GM19043 (cell line): ENCODE results near the gene SZT2.
"Not testable (repeated sequence)": the region's sequence is repeated elsewhere in the genome, so short reads cannot be mapped to it uniquely, and the experiment has no call there.

Source experiments
- ATAC-seq: cut with Tn5 transposase; IDR thresholded peaks from one replicate; pipeline ENCODE4 v1.9.1; 2021; ENCODE audit warnings: low read depth; ENCODE audit not compliant: unreplicated experiment

SZT2 gene

GRCh38 chr1:43383449-43383848 lies 6.2 kb upstream of the SZT2 start:
- ATAC-seq = no peak

DNA sequence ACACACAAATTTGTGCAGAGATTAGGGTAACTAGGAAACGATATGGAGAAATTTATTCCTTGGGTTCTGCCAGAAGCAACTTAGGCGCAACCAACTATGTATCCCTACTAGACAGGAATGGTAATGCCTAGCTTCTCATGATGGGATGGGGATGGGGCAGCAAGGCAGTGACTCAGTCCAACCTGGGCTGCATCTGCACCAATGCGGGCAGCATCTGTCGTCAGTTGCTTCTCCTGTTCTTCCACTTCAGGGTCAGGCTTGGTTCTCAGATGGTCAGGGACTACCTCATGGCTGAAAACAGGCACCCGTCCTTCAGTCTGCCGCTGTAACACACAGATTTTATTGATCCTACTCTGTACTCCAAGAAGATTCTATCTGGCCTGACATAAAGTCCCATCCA lies 3.0 kb upstream of the SZT2 start:
- no peak for ATAC-seq

DNA sequence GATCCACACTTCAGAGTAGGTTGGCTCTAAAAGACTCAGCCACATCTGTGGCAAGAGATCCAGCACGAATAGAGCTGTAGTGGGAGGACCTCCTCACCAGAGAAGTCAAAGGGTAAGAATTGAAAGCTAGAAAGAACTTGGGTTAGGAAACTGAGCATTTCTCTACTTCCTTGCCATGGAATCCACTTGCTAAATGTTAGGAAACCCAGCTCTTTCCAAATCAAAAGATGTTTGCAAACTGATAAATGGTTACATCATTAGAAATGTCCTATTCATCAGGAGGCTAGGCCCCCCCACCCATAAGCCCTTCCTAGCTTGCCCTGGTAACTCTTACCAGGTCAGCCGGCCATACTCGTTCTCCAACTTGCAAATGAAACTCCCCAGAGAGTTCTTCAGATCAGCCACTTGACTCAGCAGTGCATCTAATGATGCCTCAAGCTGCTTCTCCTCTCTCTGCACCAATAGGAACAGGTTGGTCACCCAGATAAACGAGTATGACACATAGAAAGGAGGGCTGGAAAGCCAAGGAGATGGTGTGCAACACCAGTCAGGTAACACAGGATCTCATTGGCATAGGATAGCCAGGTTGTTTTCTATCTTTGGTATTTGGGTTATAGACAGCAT lies 1.6 kb upstream of the SZT2 start:
- ATAC-seq = no peak

DNA sequence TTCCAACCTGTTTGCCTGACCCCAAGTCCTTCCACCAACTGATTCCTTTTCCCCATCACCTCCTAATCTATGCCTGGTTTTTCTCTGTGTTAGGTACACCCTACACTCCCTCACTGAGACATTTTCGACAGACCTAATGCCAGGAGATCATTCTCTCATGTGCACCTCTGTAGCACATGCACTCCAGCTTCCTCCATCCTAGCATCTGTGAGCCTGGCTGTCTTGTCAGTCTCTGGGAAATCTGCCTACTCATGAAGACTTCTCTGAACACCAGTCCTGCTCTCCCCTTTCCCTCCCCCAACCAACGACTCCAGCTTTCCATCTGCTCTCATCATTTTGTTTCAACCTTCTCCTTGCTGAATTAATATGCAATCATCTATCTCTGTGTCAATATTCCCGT lies 1.1 kb upstream of the SZT2 start:
- ATAC-seq = no peak

GRCh38 chr1:43392702-43393101 lies 3.0 kb downstream of the SZT2 start:
- no peak for ATAC-seq

GRCh38 chr1:43395523-43395922 lies 5.8 kb downstream of the SZT2 start:
- no peak for ATAC-seq

- ATAC-seq = no peak
Measured at GRCh38 chr1:43396059-43396458, 6.4 kb downstream of the SZT2 start.

DNA sequence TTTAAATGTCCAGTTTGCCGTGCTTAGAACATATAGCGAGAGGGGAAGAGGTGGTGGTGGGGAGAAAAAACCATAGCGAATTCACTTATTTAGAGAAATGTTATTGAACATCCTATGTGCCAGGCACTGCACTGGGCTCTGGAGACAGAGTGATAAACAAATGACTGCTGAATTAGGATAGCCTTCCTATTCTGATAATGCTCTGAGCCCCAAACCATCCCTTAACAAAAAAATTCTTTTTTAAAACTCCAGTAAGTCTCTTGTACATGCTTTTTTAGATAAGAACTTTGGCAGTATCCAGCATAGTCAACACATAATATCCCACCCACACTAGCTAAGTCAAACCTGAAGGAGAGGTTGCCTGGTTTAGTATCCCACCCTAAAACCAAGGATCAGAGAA lies 8.5 kb downstream of the SZT2 start:
- ATAC-seq = no peak

DNA sequence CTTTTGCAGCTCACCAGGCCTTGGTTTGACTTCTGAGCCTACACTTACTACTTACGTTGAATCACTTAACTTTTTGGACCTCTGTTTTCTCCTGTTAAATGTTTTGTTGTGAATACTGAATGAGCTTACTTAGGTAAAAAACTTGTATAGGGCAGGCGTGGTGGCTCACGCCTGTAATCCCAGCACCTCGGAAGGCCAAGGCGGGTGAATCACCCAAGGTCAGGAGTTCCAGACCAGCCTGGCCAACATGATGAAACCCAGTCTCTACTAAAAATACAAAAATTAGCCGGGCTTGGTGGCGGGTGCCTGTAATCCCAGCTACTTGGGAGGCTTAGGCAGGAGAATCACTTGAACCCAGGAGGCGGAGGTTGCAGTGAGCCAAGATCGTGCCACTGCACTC lies 10.7 kb downstream of the SZT2 start:
- not testable (repeated sequence) for ATAC-seq

GRCh38 chr1:43402089-43402865 lies 12.6 kb downstream of the SZT2 start:
- ATAC-seq = no peak

DNA sequence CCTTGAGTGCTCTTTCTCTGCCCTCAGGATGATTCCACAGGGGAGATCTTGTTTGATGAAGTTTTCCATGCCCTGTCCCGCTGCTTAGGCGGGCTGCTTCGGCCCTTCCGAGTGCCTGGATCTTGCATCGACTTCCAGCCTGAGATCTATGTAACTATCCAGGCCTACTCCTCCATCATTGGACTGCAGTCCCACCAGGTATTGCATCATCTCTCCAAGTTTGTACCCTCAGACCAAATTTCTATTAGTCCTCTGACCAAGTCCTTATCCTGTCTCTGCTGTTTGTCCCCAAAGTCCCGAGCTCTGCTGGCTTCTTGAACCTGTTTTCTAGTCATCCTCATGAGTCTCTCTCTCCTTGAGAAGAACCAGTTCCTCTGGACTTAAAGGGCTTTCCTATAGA lies 14.7 kb downstream of the SZT2 start:
- ATAC-seq = no peak

GRCh38 chr1:43405219-43405875 lies 15.6 kb downstream of the SZT2 start:
- ATAC-seq = no peak

- no peak for ATAC-seq
Measured at GRCh38 chr1:43405876-43406234, 16.2 kb downstream of the SZT2 start.

GRCh38 chr1:43410571-43410970 lies 20.9 kb downstream of the SZT2 start:
- no peak for ATAC-seq

DNA sequence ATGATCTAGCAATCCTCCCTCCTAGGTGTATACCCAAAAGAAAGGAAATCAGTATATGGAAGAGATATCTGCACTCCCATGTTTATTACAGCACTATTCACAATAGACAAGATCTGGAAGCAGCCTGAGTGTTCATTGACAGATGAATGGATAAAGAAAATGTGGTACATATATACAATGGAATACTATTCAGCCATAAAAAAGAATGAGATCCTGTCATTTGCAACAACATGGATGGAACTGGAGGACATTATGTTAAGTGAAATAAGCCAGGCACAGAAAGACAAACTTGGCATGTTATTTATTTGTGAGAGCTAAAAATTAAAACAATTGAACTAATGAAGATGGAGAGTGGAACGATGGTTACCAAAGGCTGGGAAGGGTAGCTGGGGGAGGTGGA lies 23.7 kb downstream of the SZT2 start:
- ATAC-seq = not testable (repeated sequence)

DNA sequence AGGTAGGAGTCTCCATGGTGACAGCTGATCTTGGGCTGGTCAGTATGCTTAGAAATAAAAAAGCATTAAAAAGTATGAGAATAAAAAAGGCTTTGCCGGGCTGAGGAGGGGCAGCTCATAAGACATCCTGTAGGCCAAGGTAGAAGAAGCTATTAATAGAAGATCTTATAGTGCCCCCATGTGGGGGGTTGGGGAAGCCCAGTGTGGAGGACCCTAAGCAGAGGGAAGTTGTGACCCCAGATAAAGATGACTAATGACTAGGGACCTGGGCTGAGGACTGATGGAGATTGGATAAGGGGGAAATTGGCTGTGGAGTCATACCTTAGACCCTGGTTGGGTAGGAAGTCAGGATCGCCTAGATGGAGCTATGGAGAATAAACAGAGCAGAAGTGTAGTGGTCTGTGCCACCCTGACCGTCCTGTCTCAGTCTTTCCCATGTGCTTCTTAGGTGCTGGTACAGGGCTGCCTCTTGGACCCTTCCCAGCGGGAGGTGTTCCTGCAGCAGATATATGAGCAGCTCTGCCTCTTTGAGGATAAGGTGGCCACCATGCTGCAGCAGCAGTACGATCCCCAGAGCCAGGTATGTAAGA lies 25.0 kb downstream of the SZT2 start:
- ATAC-seq = no peak

DNA sequence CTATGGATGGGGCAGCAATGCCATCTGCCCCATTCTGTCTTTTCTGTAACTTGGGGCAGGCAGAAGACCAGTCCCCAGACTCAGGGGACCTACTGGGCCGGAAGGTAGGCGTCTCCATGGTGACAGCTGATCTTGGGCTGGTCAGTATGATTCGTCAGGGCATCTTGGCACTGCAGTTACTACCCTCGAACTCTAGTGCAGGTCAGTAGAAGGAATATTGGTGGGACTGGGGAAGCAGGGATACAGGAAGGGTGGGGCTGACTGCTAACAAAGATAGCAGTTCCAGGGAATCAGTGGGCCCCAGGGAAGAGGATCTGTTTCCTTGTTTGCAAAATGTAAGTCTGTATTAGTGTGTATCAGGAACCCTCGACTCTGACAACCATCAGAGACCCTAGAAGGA lies 26.2 kb downstream of the SZT2 start:
- ATAC-seq = no peak

DNA sequence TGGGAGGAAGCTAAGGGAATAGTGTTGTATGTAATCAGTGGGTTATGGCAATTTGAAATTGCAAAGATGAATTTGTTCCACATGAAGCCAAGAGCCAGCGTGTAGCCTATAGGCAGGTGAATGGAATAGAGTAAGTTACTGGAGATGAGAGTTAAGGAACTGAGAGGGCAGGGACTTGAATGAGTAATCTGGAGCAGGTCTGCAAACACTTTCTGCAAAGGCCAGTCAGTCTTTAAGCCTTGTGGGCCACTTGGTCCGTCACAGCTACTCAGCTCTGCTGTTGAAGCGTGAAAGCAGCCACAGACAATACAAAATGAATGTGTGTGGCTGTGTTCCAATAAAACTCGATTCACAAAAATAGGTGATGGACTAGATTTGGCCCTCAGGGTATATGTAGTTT lies 29.2 kb downstream of the SZT2 start:
- no peak for ATAC-seq

DNA sequence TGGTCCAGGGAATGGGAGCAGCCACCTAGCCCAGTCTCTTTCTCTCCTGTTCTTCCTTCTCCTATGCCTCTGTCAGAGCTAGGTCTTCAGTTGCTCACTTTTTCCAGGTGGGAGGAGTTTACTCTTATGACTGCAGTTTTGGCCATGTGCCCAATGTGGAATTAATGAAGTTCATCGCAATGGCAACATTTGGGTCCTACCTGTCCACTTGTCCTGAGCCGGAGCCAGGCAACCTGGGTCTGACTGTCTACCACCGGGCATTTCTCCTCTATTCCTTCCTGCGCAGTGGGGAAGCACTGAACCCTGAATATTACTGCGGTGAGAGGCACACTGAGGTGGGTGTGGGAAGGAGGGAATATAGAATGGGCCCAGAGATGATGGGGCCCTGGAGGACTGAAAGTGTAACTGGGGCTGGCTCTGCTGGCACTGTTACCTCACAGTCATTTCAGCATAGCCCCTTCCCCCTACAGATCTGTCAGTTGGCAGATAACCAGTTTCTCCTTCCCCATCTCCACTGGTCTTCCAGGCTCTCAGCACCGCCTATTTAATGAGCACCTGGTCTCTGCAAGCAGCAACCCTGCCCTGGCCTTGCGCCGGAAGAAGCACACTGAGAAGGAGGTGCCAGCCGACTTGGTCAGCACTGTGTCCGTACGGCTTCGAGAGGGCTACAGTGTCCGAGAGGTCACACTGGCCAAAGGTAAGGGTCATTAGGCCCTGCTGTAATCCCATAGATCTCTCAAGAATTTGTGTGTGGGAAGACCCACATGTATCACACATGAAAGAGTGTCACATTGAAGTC lies 30.1 kb downstream of the SZT2 start:
- no peak for ATAC-seq

- ATAC-seq = no peak
Measured at GRCh38 chr1:43420874-43421273, 31.2 kb downstream of the SZT2 start.

- no peak for ATAC-seq
Measured at GRCh38 chr1:43421396-43421795, 31.7 kb downstream of the SZT2 start.
